Mesenchymal stem cell (in vitro differentiated cells and primary cell): ENCODE data around the gene SLIT3.

Experiments used
- DNase-seq: peaks from one replicate; pipeline ENCODE4 v3.0.0-alpha.2; 2013
- H2AFZ ChIP-seq: one replicate; pipeline ENCODE4 v1.6.1; 2013; ENCODE audit warnings: low read depth, mild to moderate bottlenecking, control low read depth, inconsistent platforms, low read length, moderate library complexity
- H2AK5ac ChIP-seq: 2 replicates; pipeline ENCODE4 v1.6.1; 2013; ENCODE audit warnings: low read length, moderate library complexity, mild to moderate bottlenecking, inconsistent platforms; ENCODE audit not compliant: severe bottlenecking
- H2BK120ac ChIP-seq: one replicate; pipeline ENCODE4 v1.6.1; 2013; ENCODE audit warnings: low read depth, mild to moderate bottlenecking, inconsistent platforms, low read length, moderate library complexity
- H2BK12ac ChIP-seq, 2 experiments: one replicate each; pipeline ENCODE4 v1.6.1; 2013; ENCODE audit warnings: inconsistent platforms in 2 of 2, low read length in 2 of 2, mild to moderate bottlenecking in 2 of 2, moderate library complexity in 2 of 2, control low read depth in 1 of 2
- H2BK15ac ChIP-seq: one replicate; pipeline ENCODE4 v1.6.1; 2013; ENCODE audit warnings: mild to moderate bottlenecking, low read depth, inconsistent platforms; ENCODE audit not compliant: poor library complexity, severe bottlenecking
- H2BK5ac ChIP-seq: 2 replicates; pipeline ENCODE4 v1.6.1; 2013; ENCODE audit warnings: low read depth, mild to moderate bottlenecking, low read length, control low read depth, inconsistent platforms; ENCODE audit not compliant: poor library complexity, severe bottlenecking
- H3K14ac ChIP-seq, 2 experiments: one replicate each; pipeline ENCODE4 v1.6.1; 2013; ENCODE audit warnings: inconsistent platforms in 2 of 2, low read length in 2 of 2, control low read depth in 1 of 2, mild to moderate bottlenecking in 1 of 2, moderate library complexity in 1 of 2
- H3K18ac ChIP-seq, 2 experiments: one replicate each; pipeline ENCODE4 v1.6.1; 2013; ENCODE audit warnings: inconsistent platforms in 2 of 2, low read length in 2 of 2, control low read depth in 1 of 2, low read depth in 1 of 2, mild to moderate bottlenecking in 1 of 2
- H3K23ac ChIP-seq, 2 experiments: one replicate each; pipeline ENCODE4 v1.6.1; 2013; ENCODE audit warnings: inconsistent platforms in 2 of 2, low read length in 2 of 2, mild to moderate bottlenecking in 2 of 2, moderate library complexity in 2 of 2, control low read depth in 1 of 2
- H3K27ac ChIP-seq: 2 replicates; pipeline ENCODE4 v1.5.1; 2013; ENCODE audit warnings: mild to moderate bottlenecking, moderate library complexity, low read length, control low read depth, inconsistent platforms; ENCODE audit not compliant: poor library complexity, severe bottlenecking
- H3K27me3 ChIP-seq, 2 experiments: 2 replicates each; pipeline versions ENCODE4 v1.6.1 to v1.7.0; 2013; ENCODE audit warnings: low read length in 2 of 2, mild to moderate bottlenecking in 2 of 2, moderate library complexity in 2 of 2, control low read depth in 1 of 2, inconsistent platforms in 1 of 2; ENCODE audit not compliant: control insufficient read depth in 1 of 2, insufficient read depth in 1 of 2
- H3K36me3 ChIP-seq, 2 experiments: 2 replicates each; pipeline versions ENCODE4 v1.6.1 to v1.7.0; 2013; ENCODE audit warnings: low read length in 2 of 2, control low read depth in 1 of 2, inconsistent platforms in 1 of 2, low read depth in 1 of 2, mild to moderate bottlenecking in 1 of 2; ENCODE audit not compliant: insufficient read depth in 2 of 2, control insufficient read depth in 1 of 2
- H3K4ac ChIP-seq, 2 experiments: one replicate each; pipeline ENCODE4 v1.6.1; 2013; ENCODE audit warnings: inconsistent platforms in 2 of 2, low read length in 2 of 2, mild to moderate bottlenecking in 2 of 2, moderate library complexity in 2 of 2, control low read depth in 1 of 2, low read depth in 1 of 2
- H3K4me1 ChIP-seq: 2 replicates; pipeline ENCODE4 v1.6.1; 2013; ENCODE audit warnings: low read depth, low read length, control low read depth; ENCODE audit not compliant: control insufficient read depth, insufficient read depth
- H3K4me2 ChIP-seq: 2 replicates; pipeline ENCODE4 v1.6.1; 2013; ENCODE audit warnings: low read length, mild to moderate bottlenecking, inconsistent platforms; ENCODE audit not compliant: poor library complexity, severe bottlenecking
- H3K4me3 ChIP-seq, 2 experiments: 2 replicates each; pipeline versions ENCODE4 v1.5.1 to v1.7.0; 2013; ENCODE audit warnings: low read length in 2 of 2, mild to moderate bottlenecking in 2 of 2, control low read depth in 1 of 2, low read depth in 1 of 2; ENCODE audit not compliant: insufficient read depth in 1 of 2
- H3K79me1 ChIP-seq: replicated peaks from 2 replicates; pipeline ENCODE4 v1.6.1; 2013; ENCODE audit warnings: mild to moderate bottlenecking, control low read depth, low read length, inconsistent platforms; ENCODE audit not compliant: poor library complexity, severe bottlenecking
- H3K9ac ChIP-seq: 2 replicates; pipeline ENCODE4 v1.7.0; 2013; ENCODE audit warnings: mild to moderate bottlenecking, low read length, moderate library complexity
- H3K9me3 ChIP-seq: 2 replicates; pipeline ENCODE4 v1.7.0; 2013; ENCODE audit warnings: mild to moderate bottlenecking, low read length; ENCODE audit not compliant: control insufficient read depth
- H4K8ac ChIP-seq: one replicate; pipeline ENCODE4 v1.6.1; 2013; ENCODE audit warnings: inconsistent platforms, mild to moderate bottlenecking, low read length, moderate library complexity
- H4K91ac ChIP-seq: one replicate; pipeline ENCODE4 v1.6.1; 2013; ENCODE audit warnings: mild to moderate bottlenecking, low read length, inconsistent platforms
- WGBS: methylation state at CpG from one replicate; pipeline ENCODE4 v1.1.7; 2013; ENCODE audit warnings: mixed read lengths; 5-methylcytosine and 5-hydroxymethylcytosine counted together

The SLIT3 gene

GRCh38 chr5:169196059-169196458 is 104.9 kb downstream of the SLIT3 start:
- no peak overlapping the region for H2AK5ac ChIP-seq

GRCh38 chr5:169195601-169196000 is 105.3 kb downstream of the SLIT3 start:
- no peak overlapping the region for H3K18ac ChIP-seq
- H2BK15ac ChIP-seq: no peak overlapping the region
- peaks cover 0 to 32% of the 10 kb centered on the region in 2 experiments for H3K36me3 ChIP-seq
- no peak overlapping the region for H3K4me3 ChIP-seq
- no peaks in the 10 kb centered on the region for H3K79me1 ChIP-seq
- H3K4me1 ChIP-seq: no peaks in the 10 kb centered on the region
- no peak overlapping the region for H2AK5ac ChIP-seq
- no peak overlapping the region for H4K91ac ChIP-seq
- no peak overlapping the region for H2BK120ac ChIP-seq
- H3K14ac ChIP-seq: no peak overlapping the region
- no peak overlapping the region for H3K23ac ChIP-seq
- no peaks in the 10 kb centered on the region for H3K9me3 ChIP-seq
- no peak overlapping the region for H4K8ac ChIP-seq
- H2BK12ac ChIP-seq: no peak overlapping the region
- H3K27ac ChIP-seq: no peak overlapping the region
- H3K4me2 ChIP-seq: no peak overlapping the region
- no peak overlapping the region for H2BK5ac ChIP-seq
- 84% methylated on average over 6 of the region's 8 CpGs for WGBS
- no peak overlapping the region for H2AFZ ChIP-seq
- no peaks in the 10 kb centered on the region for H3K27me3 ChIP-seq
- no peak for DNase-seq
- H3K4ac ChIP-seq: no peak overlapping the region
- H3K9ac ChIP-seq: peak overlapping the region; percentile 15

More at GRCh38 chr5:169196059-169196458, 104.9 kb downstream of the SLIT3 start:
- WGBS: 95% methylated on average over 6 of the region's 6 CpGs
- Histone ChIP-seq H2BK120ac (no peak overlapping the region), H3K14ac (no peak overlapping the region), H3K79me1 (no peaks in the 10 kb centered on the region), H3K18ac (no peak overlapping the region), H3K9ac (peak overlapping the region; percentile 15), H3K27ac (no peak overlapping the region), H3K4me3 (no peak overlapping the region), H3K4me1 (no peaks in the 10 kb centered on the region), H3K27me3 (no peaks in the 10 kb centered on the region), H3K4me2 (no peak overlapping the region), H3K4ac (no peak overlapping the region), H3K36me3 (peaks cover 0 to 30% of the 10 kb centered on the region in 2 experiments), H2BK12ac (no peak overlapping the region), H3K9me3 (no peaks in the 10 kb centered on the region), H3K23ac (no peak overlapping the region), H2BK5ac (no peak overlapping the region), H2BK15ac (no peak overlapping the region), H4K91ac (no peak overlapping the region), H4K8ac (no peak overlapping the region), H2AFZ (no peak overlapping the region)
- DNase-seq: no peak

- Histone ChIP-seq H4K91ac (no peak overlapping the region), H2BK12ac (no peak overlapping the region), H3K4me2 (no peak overlapping the region), H3K23ac (no peak overlapping the region), H3K4me1 (no peaks in the 10 kb centered on the region), H2AK5ac (no peak overlapping the region), H3K14ac (no peak overlapping the region), H3K4me3 (no peak overlapping the region), H3K27ac (no peak overlapping the region), H4K8ac (no peak overlapping the region), H3K4ac (no peak overlapping the region), H3K36me3 (peaks cover 0 to 37% of the 10 kb centered on the region in 2 experiments), H3K9me3 (no peaks in the 10 kb centered on the region), H2AFZ (no peak overlapping the region), H3K79me1 (no peaks in the 10 kb centered on the region), H2BK15ac (no peak overlapping the region), H3K27me3 (no peaks in the 10 kb centered on the region), H2BK120ac (no peak overlapping the region), H3K9ac (no peak overlapping the region), H2BK5ac (no peak overlapping the region), H3K18ac (no peak overlapping the region)
- DNase-seq: no peak
- WGBS: 65% methylated on average over 3 of the region's 3 CpGs
Observed at GRCh38 chr5:169192536-169192935, 108.4 kb downstream of the SLIT3 start.

GRCh38 chr5:169190849-169191248 is 110.1 kb downstream of the SLIT3 start:
- Histone ChIP-seq H3K4me1 (no peaks in the 10 kb centered on the region), H2AFZ (no peak overlapping the region), H3K23ac (no peak overlapping the region), H3K4ac (no peak overlapping the region), H3K18ac (no peak overlapping the region), H3K27ac (no peak overlapping the region), H2BK120ac (no peak overlapping the region), H2BK12ac (no peak overlapping the region), H3K9me3 (no peaks in the 10 kb centered on the region), H4K91ac (no peak overlapping the region), H3K9ac (no peak overlapping the region), H3K4me3 (no peak overlapping the region), H3K79me1 (no peaks in the 10 kb centered on the region), H3K4me2 (no peak overlapping the region), H3K14ac (no peak overlapping the region), H3K27me3 (no peaks in the 10 kb centered on the region), H2BK5ac (no peak overlapping the region), H4K8ac (no peak overlapping the region), H3K36me3 (peaks cover 0 to 30% of the 10 kb centered on the region in 2 experiments), H2AK5ac (no peak overlapping the region), H2BK15ac (no peak overlapping the region)
- no CpG with 5 or more reads among the region's 1 CpG for WGBS
- DNase-seq: no peak
